Erythroblast (primary cell): ENCODE measurements around the gene OSTM1.

Experiments
- DNase-seq, 2 experiments: peaks; one replicate each; lab custom pipeline; 2025; lab: John Stamatoyannopoulos, UW
- GATA1 ChIP-seq: IDR thresholded peaks from 2 replicates; pipeline ENCODE4 v1.6.1; 2011; ENCODE audit warnings: low read depth, mild to moderate bottlenecking, control low read depth, low read length, moderate library complexity
- POLR2A ChIP-seq: IDR thresholded peaks from 2 replicates; pipeline ENCODE4 v1.6.1; 2011; ENCODE audit warnings: mild to moderate bottlenecking, low read length

Gene OSTM1

DNA sequence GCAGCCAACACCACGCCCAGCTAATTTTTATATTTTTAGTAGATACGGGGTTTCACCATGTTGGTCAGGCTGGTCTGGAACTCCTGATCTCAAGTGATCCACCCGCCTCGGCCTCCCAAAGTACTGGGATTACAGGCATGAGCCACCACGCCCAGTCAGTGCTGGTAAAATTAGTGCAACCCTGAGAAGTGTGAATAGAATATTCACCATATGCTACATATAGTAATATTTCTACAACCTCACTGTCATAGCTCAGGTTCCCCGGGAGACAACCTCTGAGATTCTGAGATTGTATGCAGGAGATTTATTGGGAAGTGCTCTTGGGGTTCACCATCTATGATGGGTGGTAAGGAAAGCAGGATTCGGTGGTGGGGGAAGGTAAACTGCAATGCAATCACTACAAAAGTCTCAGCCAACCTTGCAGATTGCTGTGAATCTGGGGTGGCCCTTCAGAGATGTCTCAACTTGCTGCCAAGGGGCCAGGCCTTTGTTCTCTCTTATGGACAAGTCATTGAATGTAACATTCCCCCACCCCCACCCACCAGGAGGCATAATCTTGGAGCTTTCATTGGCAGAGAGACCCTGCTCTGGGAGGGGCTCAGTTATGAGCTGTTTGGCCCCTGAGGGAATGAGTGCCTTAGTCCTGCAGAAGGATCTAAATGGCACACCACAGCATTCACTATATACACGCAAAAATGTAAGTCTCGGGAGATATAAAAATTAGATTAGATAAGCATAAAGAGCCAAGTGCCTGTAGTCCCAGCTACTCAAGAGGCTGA is 82.6 kb downstream of the OSTM1 start:
- TF ChIP-seq POLR2A (no peak), GATA1 (no peak)
- no peak for DNase-seq
